Measurements from ENCODE around the gene CHRDL2.

Gene CHRDL2

DNA sequence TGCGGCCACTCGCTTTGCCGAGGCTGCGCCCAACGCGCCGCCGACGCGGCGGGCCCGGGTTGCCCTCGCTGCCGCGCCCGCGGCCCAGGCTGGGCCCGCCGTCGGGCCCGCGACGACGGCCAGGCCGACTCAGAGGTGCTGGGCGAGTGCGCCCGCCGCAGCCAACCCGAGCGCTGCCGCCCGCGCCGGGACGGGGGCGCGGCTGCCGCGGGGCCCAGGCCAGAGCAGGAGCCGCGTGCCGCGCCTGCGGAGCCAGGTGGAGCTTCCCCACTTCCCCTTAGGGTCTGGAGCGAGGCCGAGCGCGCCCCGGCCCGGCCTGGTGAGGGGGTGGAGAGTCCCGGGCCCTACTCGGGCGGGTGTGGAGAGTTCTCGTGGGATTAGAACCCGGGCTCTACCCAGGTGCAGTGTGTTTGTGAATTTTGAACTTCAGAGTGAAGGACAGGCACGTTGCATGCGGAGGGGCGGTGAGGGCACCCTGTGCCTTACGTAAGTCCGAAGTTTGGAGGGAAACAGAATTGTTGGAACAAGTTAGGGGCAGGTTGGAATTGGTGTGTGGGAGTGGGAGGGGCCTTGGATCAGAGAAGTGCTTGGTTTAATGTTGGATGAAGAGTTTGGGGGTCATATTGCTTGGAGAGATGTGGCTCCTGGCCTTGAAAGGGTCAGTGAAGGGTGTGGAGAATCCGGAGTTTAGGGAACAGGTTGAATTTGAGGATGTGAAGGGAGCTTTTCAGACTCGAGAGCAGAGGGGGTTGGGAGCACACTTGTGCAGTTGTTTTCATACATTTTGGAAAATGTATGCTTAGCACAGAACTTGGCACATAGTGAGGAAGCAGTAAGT is 18.1 kb upstream of the CHRDL2 start:
- H3K4me3 ChIP-seq (ENCODE audit: low read length in 2 of 2) = peak overlapping the region; percentile 74 to 89
- no peaks in the 10 kb centered on the region for H3K36me3 ChIP-seq (ENCODE audit: control insufficient read depth in 2 of 2, insufficient read depth in 2 of 2, low read length in 2 of 2)
- peaks cover 11 to 16% of the 10 kb centered on the region in 2 donors for H3K4me1 ChIP-seq (ENCODE audit: control insufficient read depth in 2 of 2, insufficient read depth in 2 of 2, low read length in 2 of 2)
- H3K27me3 ChIP-seq (ENCODE audit: control insufficient read depth in 2 of 2, insufficient read depth in 2 of 2, low read length in 2 of 2) = no peaks in the 10 kb centered on the region
- peak overlapping the region; percentile 85 to 89 for H3K27ac ChIP-seq (ENCODE audit: low read depth in 2 of 2, low read length in 2 of 2)
- peak overlapping the region; percentile 80 to 88 for H3K9ac ChIP-seq (ENCODE audit: low read depth in 1 of 2, low read length in 2 of 2)
- H3K9me3 ChIP-seq (ENCODE audit: control insufficient read depth in 2 of 2, low read length in 2 of 2) = no peaks in the 10 kb centered on the region

DNA sequence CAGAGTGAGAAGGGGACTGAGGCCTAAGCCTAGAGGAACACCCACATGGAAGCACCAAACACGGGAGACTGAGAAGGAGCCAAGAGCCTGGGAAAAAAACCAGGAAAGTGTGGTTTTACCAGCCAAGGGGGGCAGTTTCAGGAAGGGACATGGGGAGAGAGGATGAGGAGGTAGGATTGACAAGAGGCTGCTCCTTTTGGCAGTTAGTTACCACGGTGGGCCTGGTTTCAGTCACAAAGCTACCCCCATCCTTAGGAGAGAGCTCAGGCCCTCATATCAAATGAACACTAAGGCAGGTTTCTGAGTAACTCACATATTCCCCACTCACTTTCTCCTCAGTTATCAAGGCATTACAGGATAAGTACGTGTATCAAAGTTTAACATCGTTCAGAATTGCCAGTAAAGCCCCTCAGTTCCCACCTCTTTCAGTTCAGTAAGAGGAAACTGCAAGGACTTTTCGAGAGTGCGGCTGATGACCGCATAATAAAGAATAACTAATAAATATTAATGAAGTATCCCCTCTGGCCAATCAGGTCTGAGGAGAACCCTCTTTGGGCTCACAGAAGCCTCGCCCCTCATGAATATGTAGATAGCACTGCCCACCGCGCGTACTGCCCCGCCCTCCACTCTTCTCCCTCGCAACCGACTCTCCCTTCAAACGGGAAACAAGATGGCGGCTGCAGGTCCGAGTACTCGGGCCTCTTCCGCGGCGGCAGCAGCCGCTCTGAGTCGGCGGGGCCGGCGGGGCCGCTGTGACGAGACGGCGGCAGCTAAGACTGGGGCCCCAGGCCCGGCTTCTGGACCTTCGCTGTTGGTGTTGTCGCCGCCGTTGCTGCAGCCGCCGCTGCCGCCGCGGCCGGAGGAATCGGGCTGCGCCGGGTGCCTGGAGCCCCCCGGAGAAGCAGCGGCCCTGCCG is 17.2 kb upstream of the CHRDL2 start, which contains the start of gene RNF169:
TSS of gene RNF169 (plus strand) at position 639 of the 916 bp plus-strand sequence. CDS start at position 671, 32 bp downstream.
- Histone ChIP-seq H3K9ac (ENCODE audit: low read depth in 1 of 2, low read length in 2 of 2) (peak within 1 kb of the TSS; percentile 80 to 88), H3K27me3 (ENCODE audit: control insufficient read depth in 2 of 2, insufficient read depth in 2 of 2, low read length in 2 of 2) (no peaks in the 10 kb centered on the region), H3K9me3 (ENCODE audit: control insufficient read depth in 2 of 2, low read length in 2 of 2) (no peaks in the 10 kb centered on the region), H3K4me1 (ENCODE audit: control insufficient read depth in 2 of 2, insufficient read depth in 2 of 2, low read length in 2 of 2) (peaks cover 11 to 16% of the 10 kb centered on the region in 2 donors), H3K4me3 (ENCODE audit: low read length in 2 of 2) (peak within 1 kb of the TSS; percentile 74 to 89), H3K27ac (ENCODE audit: low read depth in 2 of 2, low read length in 2 of 2) (peak within 1 kb of the TSS; percentile 85 to 89), H3K36me3 (ENCODE audit: control insufficient read depth in 2 of 2, insufficient read depth in 2 of 2, low read length in 2 of 2) (no peaks in the 10 kb centered on the region)

DNA sequence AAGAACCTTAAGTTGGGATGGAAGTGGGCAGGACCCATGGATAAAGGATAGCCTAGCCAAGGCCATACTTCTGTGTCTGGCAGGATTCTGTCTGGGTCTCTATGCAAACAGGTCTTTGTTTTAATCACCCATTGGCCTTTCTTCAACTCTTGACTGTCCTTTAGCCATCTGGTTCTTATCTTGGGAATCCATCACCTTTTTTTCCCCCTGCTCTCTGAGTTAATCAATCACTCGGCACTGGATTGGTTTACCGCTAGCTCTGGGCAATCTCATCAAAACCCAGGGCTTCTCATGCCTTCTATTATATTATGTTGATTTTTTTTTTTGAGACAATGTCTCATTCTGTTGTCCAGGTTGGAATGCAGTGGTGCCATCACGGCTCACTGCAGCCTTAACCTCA is 15.6 kb upstream of the CHRDL2 start:
- Histone ChIP-seq H3K27ac (ENCODE audit: low read depth in 2 of 2, low read length in 2 of 2) (no peak overlapping the region), H3K9ac (ENCODE audit: low read depth in 1 of 2, low read length in 2 of 2) (no peak overlapping the region), H3K4me1 (ENCODE audit: control insufficient read depth in 2 of 2, insufficient read depth in 2 of 2, low read length in 2 of 2) (peaks cover 11 to 16% of the 10 kb centered on the region in 2 donors), H3K36me3 (ENCODE audit: control insufficient read depth in 2 of 2, insufficient read depth in 2 of 2, low read length in 2 of 2) (no peaks in the 10 kb centered on the region), H3K27me3 (ENCODE audit: control insufficient read depth in 2 of 2, insufficient read depth in 2 of 2, low read length in 2 of 2) (no peaks in the 10 kb centered on the region), H3K9me3 (ENCODE audit: control insufficient read depth in 2 of 2, low read length in 2 of 2) (no peaks in the 10 kb centered on the region), H3K4me3 (ENCODE audit: low read length in 2 of 2) (no peak overlapping the region)

DNA sequence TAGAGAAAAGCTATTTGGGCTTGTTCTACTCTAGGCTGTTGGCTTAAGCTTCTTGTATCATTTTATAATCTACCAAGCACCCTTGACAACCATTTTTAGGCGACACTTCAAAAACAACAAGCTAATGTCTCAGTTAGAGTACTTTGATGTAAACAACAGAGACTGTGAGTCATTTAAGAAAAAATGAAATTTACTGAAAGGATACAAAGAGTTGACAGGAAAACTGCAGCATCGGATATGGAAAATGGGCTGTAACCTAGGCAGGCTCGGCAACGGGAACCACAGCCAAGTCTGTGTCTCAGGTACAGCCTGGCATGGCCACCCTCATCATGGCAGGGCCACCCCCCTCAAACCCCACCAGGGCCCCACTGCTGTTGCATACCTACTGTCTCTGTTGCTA is 13.1 kb upstream of the CHRDL2 start:
- no peak overlapping the region for H3K9ac ChIP-seq (ENCODE audit: low read depth in 1 of 2, low read length in 2 of 2)
- H3K9me3 ChIP-seq (ENCODE audit: control insufficient read depth in 2 of 2, low read length in 2 of 2) = no peaks in the 10 kb centered on the region
- no peak overlapping the region for H3K27ac ChIP-seq (ENCODE audit: low read depth in 2 of 2, low read length in 2 of 2)
- H3K4me1 ChIP-seq (ENCODE audit: control insufficient read depth in 2 of 2, insufficient read depth in 2 of 2, low read length in 2 of 2) = peaks cover 5 to 7% of the 10 kb centered on the region in 2 donors
- H3K4me3 ChIP-seq (ENCODE audit: low read length in 2 of 2) = no peak overlapping the region
- no peaks in the 10 kb centered on the region for H3K36me3 ChIP-seq (ENCODE audit: control insufficient read depth in 2 of 2, insufficient read depth in 2 of 2, low read length in 2 of 2)
- H3K27me3 ChIP-seq (ENCODE audit: control insufficient read depth in 2 of 2, insufficient read depth in 2 of 2, low read length in 2 of 2) = no peaks in the 10 kb centered on the region

DNA sequence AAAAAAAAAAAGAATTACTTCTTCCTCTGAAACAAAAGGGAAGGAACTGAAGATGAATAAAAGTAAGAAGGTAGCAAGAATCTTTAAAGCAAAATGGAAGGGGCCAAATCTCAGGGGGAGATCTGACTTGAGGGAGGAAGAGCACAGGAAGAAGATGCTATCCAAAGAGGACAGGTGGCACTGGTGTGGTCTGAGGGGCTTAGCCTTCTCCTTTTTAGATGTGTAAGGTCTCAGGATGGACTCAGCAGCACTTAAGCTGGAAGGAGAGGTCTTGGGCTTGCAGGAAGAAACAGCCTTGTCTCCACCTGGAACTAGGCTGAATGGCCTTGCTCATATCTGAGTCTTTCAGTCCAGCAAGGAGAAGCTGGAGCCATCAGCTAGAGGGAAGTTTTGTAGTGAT is 12.4 kb upstream of the CHRDL2 start:
- Histone ChIP-seq H3K4me1 (ENCODE audit: control insufficient read depth in 2 of 2, insufficient read depth in 2 of 2, low read length in 2 of 2) (peaks cover 5 to 6% of the 10 kb centered on the region in 2 donors), H3K4me3 (ENCODE audit: low read length in 2 of 2) (no peak overlapping the region), H3K27me3 (ENCODE audit: control insufficient read depth in 2 of 2, insufficient read depth in 2 of 2, low read length in 2 of 2) (no peaks in the 10 kb centered on the region), H3K9me3 (ENCODE audit: control insufficient read depth in 2 of 2, low read length in 2 of 2) (no peaks in the 10 kb centered on the region), H3K27ac (ENCODE audit: low read depth in 2 of 2, low read length in 2 of 2) (no peak overlapping the region), H3K36me3 (ENCODE audit: control insufficient read depth in 2 of 2, insufficient read depth in 2 of 2, low read length in 2 of 2) (no peaks in the 10 kb centered on the region), H3K9ac (ENCODE audit: low read depth in 1 of 2, low read length in 2 of 2) (no peak overlapping the region)

DNA sequence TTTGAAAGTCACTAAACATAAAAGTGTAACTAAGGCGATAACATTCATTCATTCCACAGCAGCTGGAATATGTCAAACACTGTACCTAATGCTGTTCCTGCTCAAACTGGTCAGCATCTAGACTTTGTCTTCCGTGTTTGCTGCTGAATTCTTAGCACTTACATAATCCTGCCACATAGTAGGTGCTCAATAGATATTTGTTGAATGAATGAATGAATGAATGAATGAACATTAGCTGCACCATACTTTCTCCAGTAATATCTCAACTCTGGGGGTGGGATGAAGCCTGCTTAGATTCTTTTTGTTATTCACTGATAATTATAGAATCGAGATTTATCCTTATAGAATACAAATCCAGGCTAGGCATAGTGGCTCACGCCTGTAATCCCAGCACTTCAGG is 10.8 kb upstream of the CHRDL2 start:
- Histone ChIP-seq H3K4me1 (ENCODE audit: control insufficient read depth in 2 of 2, insufficient read depth in 2 of 2, low read length in 2 of 2) (no peaks in the 10 kb centered on the region), H3K27me3 (ENCODE audit: control insufficient read depth in 2 of 2, insufficient read depth in 2 of 2, low read length in 2 of 2) (no peaks in the 10 kb centered on the region), H3K27ac (ENCODE audit: low read depth in 2 of 2, low read length in 2 of 2) (no peak overlapping the region), H3K4me3 (ENCODE audit: low read length in 2 of 2) (no peak overlapping the region), H3K36me3 (ENCODE audit: control insufficient read depth in 2 of 2, insufficient read depth in 2 of 2, low read length in 2 of 2) (no peaks in the 10 kb centered on the region), H3K9ac (ENCODE audit: low read depth in 1 of 2, low read length in 2 of 2) (no peak overlapping the region), H3K9me3 (ENCODE audit: control insufficient read depth in 2 of 2, low read length in 2 of 2) (no peaks in the 10 kb centered on the region)

DNA sequence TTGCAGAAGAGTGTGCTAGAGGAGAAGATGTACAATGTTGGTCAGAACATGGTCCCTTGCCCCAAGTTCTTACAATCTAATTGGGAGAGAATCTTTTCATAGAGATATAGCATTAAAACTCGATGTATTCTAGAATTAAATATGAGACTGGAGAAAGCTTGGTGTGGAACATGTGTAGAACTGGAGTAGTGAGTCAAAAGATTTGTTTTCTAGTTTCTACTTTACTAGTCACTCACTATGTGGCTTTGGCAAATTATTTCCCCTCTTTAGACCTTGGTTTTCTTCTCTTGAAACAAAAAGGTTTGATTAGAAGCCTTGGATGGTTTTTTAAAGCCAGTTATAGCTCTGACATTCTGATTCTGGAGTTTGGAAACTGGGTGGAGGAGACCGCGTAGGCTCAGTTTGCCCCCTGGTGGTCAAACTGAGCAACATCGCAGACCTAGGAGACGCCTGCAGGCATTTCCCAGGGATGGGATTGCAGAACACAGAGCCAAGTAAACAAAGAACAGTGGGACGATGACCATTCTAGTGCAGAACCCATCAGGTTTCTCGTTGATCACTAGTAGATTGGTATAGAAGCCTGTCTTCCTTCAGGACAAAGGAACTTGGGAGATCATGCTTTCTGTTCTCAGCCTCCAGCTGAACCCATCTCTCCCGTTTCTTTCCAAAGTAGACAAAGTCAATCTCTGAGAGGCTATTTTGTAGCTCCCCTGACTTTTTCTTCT is 8.5 kb upstream of the CHRDL2 start:
- Histone ChIP-seq H3K27ac (ENCODE audit: low read depth in 2 of 2, low read length in 2 of 2) (no peak overlapping the region), H3K9ac (ENCODE audit: low read depth in 1 of 2, low read length in 2 of 2) (no peak overlapping the region), H3K27me3 (ENCODE audit: control insufficient read depth in 2 of 2, insufficient read depth in 2 of 2, low read length in 2 of 2) (peaks cover 0 to 4% of the 10 kb centered on the region in 2 donors), H3K4me1 (ENCODE audit: control insufficient read depth in 2 of 2, insufficient read depth in 2 of 2, low read length in 2 of 2) (no peaks in the 10 kb centered on the region), H3K4me3 (ENCODE audit: low read length in 2 of 2) (no peak overlapping the region), H3K9me3 (ENCODE audit: control insufficient read depth in 2 of 2, low read length in 2 of 2) (no peaks in the 10 kb centered on the region), H3K36me3 (ENCODE audit: control insufficient read depth in 2 of 2, insufficient read depth in 2 of 2, low read length in 2 of 2) (no peaks in the 10 kb centered on the region)

DNA sequence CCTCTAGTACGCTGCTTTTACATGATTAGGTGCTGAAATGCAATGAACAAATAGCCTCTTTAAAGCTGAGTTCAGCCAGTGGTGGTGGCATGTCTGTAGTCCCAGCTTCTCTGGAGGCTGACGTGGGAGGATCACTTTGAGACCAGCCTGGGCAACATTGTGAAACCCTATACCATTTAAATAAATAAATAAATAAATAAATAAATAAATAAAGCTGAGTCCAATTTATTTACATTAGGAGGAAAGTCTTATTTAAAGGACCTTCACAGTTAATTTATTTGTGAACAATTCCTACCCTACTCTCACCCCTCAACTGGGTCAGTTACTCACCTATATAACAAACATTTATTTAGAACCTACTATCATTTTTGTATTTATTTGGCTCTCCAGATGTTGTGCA is 4.8 kb upstream of the CHRDL2 start:
- no peak overlapping the region for H3K9ac ChIP-seq (ENCODE audit: low read depth in 1 of 2, low read length in 2 of 2)
- H3K4me1 ChIP-seq (ENCODE audit: control insufficient read depth in 2 of 2, insufficient read depth in 2 of 2, low read length in 2 of 2) = no peaks in the 10 kb centered on the region
- peaks cover 8 to 20% of the 10 kb centered on the region in 2 donors for H3K27me3 ChIP-seq (ENCODE audit: control insufficient read depth in 2 of 2, insufficient read depth in 2 of 2, low read length in 2 of 2)
- H3K9me3 ChIP-seq (ENCODE audit: control insufficient read depth in 2 of 2, low read length in 2 of 2) = no peaks in the 10 kb centered on the region
- no peak overlapping the region for H3K27ac ChIP-seq (ENCODE audit: low read depth in 2 of 2, low read length in 2 of 2)
- no peak overlapping the region for H3K4me3 ChIP-seq (ENCODE audit: low read length in 2 of 2)
- no peaks in the 10 kb centered on the region for H3K36me3 ChIP-seq (ENCODE audit: control insufficient read depth in 2 of 2, insufficient read depth in 2 of 2, low read length in 2 of 2)

DNA sequence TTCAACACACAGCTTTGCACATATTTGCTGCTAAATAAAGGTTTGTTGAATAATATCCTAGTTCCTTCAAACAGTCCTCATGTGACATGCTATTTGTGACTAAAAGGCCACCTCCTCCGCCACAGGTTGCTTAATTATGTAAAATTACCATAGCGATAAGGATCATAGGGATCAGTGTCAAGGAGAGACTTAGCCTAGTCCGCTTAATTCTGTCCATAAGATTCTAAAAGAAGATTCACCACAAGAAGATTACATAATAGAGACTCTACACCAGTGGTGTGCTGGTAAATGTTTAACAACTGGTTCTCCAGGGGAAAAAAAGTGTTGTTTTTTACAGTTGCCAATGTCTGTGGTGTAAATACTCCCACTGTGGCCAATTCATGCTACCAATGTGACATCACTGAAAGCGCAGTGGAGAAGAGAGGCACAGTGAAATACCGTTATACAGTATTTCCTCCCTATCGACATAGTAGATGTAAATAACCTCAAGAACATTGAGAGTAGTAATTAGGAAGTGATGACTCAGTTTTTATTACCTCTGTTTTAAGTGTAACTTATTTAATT is 4.2 kb upstream of the CHRDL2 start:
- Histone ChIP-seq H3K9ac (ENCODE audit: low read depth in 1 of 2, low read length in 2 of 2) (no peak overlapping the region), H3K27ac (ENCODE audit: low read depth in 2 of 2, low read length in 2 of 2) (no peak overlapping the region), H3K4me3 (ENCODE audit: low read length in 2 of 2) (no peak overlapping the region), H3K27me3 (ENCODE audit: control insufficient read depth in 2 of 2, insufficient read depth in 2 of 2, low read length in 2 of 2) (peaks cover 11 to 25% of the 10 kb centered on the region in 2 donors), H3K9me3 (ENCODE audit: control insufficient read depth in 2 of 2, low read length in 2 of 2) (no peaks in the 10 kb centered on the region), H3K36me3 (ENCODE audit: control insufficient read depth in 2 of 2, insufficient read depth in 2 of 2, low read length in 2 of 2) (no peaks in the 10 kb centered on the region), H3K4me1 (ENCODE audit: control insufficient read depth in 2 of 2, insufficient read depth in 2 of 2, low read length in 2 of 2) (no peaks in the 10 kb centered on the region)
